ENCODE results near the gene RERE.
"Not testable (repeated sequence)": the region's sequence is repeated elsewhere in the genome, so short reads cannot be mapped to it uniquely, and the experiment has no call there.

Gene RERE

GRCh38 chr1:8392522-8392921 is 424.9 kb downstream of the RERE start:
- DNase-seq, result no peak

GRCh38 chr1:8390707-8391106 is 426.7 kb downstream of the RERE start:
- DNase-seq, result no peak

GRCh38 chr1:8389958-8390535 is 427.4 kb downstream of the RERE start:
- DNase-seq, result no peak

- DNase-seq, result no peak
Observed at GRCh38 chr1:8388732-8389562, 428.5 kb downstream of the RERE start.

GRCh38 chr1:8386247-8386646 is 431.2 kb downstream of the RERE start:
- no peak for DNase-seq

- DNase-seq, result no peak
Observed at GRCh38 chr1:8384577-8384976, 432.9 kb downstream of the RERE start.

GRCh38 chr1:8384088-8384487 is 433.4 kb downstream of the RERE start:
- DNase-seq, result no peak

- no peak for DNase-seq
Observed at GRCh38 chr1:8382608-8383505, 434.6 kb downstream of the RERE start.

- DNase-seq, result no peak
Observed at GRCh38 chr1:8382051-8382505, 435.4 kb downstream of the RERE start.

GRCh38 chr1:8381618-8382017 is 435.8 kb downstream of the RERE start:
- no peak for DNase-seq

- not testable (repeated sequence) for DNase-seq
Observed at GRCh38 chr1:8380310-8380709, 437.1 kb downstream of the RERE start.

- DNase-seq, result no peak
Observed at GRCh38 chr1:8379513-8380186, 437.8 kb downstream of the RERE start.

- no peak for DNase-seq
Observed at GRCh38 chr1:8378981-8379470, 438.4 kb downstream of the RERE start.

- no peak for DNase-seq
Observed at GRCh38 chr1:8378178-8378577, 439.3 kb downstream of the RERE start.

- DNase-seq, result no peak
Observed at GRCh38 chr1:8377271-8377981, 440.0 kb downstream of the RERE start.

GRCh38 chr1:8376358-8376840 is 441.0 kb downstream of the RERE start:
- no peak for DNase-seq

- DNase-seq, result no peak
Observed at GRCh38 chr1:8374812-8375211, 442.6 kb downstream of the RERE start.

- no peak for DNase-seq
Observed at GRCh38 chr1:8374356-8374755, 443.1 kb downstream of the RERE start.

GRCh38 chr1:8373581-8374241 is 443.7 kb downstream of the RERE start:
- no peak for DNase-seq

GRCh38 chr1:8373125-8373524 is 444.3 kb downstream of the RERE start:
- DNase-seq, result no peak

GRCh38 chr1:8371372-8371991 is 446.0 kb downstream of the RERE start:
- no peak for DNase-seq
